Astrocyte of the cerebellum (primary cell): Measurements from ENCODE around the gene AMPD3.

Experiments
- DNase-seq: peaks from one replicate; pipeline ENCODE4 v3.0.0-alpha.2; 2011; ENCODE audit warnings: low read depth
- H3K4me3 ChIP-seq: 2 replicates; pipeline ENCODE4 v1.5.1; 2011; ENCODE audit warnings: mild to moderate bottlenecking, low read depth, low read length, moderate library complexity
- in situ Hi-C: cut with HindIII; loops from 2 replicates; pipeline ENCODE4 v1.10.0; 2017; ENCODE audit warnings: low sequenced_read_pairs
- TF ChIP-seq, protein P1 (sequence below): IDR thresholded peaks from 2 replicates; pipeline ENCODE4 v1.5.1; 2012; ENCODE audit warnings: low read length, low read depth, moderate library complexity, mild to moderate bottlenecking; ENCODE audit errors: missing control alignments

AMPD3 gene

DNA sequence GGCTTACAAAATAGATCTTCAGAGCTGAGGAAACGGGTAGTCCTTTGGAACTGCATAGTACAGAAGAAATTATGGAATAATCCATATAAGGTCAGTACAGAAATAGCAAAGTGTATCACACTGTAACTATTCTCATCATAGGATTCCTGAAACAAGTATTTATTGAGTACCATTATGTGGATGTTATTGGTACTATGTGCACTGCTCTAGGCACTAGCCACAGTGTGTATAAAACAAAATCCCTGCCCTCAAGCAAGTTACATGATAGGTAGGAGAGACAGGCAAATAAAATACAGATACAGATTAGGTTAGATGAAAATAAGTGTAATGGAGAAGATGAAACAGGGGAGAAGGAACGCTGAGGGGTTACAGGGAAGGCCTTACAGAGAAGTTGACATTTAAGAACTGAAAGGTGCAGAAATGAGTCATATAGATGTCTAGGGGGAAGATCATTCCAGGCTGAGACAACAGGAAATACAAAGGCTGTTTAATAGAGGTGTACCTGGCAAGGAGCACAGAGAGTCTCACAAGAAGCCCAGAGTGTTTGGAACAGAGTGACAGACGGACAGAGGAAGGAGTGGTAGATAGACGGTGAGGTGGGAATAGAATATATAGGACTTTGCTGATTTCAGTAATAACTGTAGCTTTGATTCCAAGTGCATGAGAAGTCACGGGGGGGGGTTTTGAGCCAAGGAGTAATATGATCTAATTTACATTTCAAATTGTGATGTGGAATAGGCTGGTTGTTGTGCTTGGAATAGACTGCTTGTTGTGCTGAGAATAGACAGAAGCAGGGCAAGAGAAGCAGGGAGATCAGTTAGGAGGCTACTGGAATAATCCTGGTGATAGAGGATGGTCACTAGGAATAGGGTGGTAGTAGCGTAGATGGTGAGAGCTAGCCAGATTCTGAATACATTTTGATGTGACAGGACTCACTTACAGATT lies 72.2 kb downstream of the AMPD3 start:
- TF ChIP-seq, protein P1, sequence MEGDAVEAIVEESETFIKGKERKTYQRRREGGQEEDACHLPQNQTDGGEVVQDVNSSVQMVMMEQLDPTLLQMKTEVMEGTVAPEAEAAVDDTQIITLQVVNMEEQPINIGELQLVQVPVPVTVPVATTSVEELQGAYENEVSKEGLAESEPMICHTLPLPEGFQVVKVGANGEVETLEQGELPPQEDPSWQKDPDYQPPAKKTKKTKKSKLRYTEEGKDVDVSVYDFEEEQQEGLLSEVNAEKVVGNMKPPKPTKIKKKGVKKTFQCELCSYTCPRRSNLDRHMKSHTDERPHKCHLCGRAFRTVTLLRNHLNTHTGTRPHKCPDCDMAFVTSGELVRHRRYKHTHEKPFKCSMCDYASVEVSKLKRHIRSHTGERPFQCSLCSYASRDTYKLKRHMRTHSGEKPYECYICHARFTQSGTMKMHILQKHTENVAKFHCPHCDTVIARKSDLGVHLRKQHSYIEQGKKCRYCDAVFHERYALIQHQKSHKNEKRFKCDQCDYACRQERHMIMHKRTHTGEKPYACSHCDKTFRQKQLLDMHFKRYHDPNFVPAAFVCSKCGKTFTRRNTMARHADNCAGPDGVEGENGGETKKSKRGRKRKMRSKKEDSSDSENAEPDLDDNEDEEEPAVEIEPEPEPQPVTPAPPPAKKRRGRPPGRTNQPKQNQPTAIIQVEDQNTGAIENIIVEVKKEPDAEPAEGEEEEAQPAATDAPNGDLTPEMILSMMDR: no peak
- DNase-seq: no peak

DNA sequence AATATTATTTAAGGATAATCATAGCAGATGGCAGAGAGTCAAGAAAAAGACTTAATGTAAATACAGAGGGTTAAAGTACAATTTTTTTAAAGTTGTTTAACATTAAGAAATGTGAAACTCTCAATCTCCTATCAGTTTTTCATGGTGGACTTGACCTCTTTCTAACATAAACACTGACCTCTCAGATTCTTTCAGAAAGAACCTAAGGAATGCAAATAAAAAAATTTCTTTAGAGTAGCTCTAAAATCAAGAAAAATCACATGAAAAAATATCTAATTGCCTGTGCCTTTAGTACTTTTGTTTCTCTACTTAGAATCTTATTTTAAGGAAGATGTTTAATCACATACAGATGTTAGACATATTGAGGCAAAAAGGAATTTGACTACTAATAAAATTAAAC lies 73.1 kb downstream of the AMPD3 start:
- H3K4me3 ChIP-seq: no peak overlapping the region
- TF ChIP-seq, protein P1: no peak
- in situ Hi-C loops: no loop called here
- DNase-seq: no peak

More for the DNA sequence above, 72.2 kb downstream of the AMPD3 start:
- H3K4me3 ChIP-seq: no peak overlapping the region
- in situ Hi-C loops: no loop called here

DNA sequence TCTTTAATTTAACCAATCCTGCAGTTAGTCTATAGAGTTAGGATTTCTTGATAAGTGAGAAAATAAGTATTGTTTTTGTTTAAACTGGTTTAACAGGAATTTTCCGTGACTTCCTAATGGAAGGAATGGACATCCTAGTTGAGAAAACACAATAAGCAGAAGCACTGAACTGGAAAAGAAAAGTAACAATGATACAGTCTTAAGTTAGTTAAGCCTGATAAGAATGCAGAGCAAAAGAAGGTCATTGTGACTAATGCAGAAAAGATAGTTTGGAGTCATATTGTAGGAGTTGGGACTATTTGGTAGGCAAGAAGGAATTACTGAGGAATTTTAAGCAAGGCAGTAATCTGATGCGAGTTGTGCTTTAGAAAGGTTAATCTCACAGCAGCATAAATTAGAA lies 74.2 kb downstream of the AMPD3 start:
- TF ChIP-seq, protein P1: no peak
- in situ Hi-C loops: no loop called here
- DNase-seq: no peak
- no peak overlapping the region for H3K4me3 ChIP-seq

DNA sequence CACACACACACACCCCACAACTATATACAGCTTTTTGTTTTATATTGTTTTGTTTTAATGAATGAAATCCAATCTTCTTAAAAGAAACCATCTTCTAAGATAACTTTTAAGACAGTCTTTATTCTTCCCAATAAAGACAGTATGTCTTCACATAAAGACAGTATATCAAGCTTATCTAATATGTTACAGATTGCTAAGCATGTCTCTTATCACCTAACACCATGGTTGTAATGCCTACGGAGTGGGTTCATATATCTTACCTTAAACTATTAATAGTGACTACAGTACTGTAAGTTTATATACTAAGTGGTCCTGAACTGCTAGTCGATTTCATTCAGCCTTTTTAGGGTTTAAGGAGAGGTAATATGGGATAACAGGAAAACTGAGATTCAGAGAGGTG lies 77.5 kb downstream of the AMPD3 start:
- in situ Hi-C loops: no loop called here
- no peak overlapping the region for H3K4me3 ChIP-seq
- DNase-seq: no peak
- TF ChIP-seq, protein P1: no peak

DNA sequence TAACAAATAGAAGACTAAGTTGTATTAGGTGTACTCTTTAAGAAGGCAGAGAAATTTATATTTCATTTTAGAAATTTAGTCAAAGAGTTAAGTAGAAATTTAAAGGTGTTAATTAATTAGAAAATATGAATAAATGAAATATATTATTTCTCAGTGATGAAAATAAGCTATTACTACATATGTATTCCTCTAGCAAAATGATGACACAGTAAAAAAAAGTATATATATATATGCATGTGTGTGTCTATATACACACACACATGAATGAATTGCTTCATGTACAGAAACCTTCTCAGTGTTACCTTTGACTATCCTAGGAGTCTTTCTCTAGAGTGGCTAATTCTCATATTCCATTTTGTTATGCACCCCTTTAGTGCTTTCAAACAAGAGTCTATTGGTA lies 78.3 kb downstream of the AMPD3 start:
- TF ChIP-seq, protein P1: no peak
- H3K4me3 ChIP-seq: no peak overlapping the region
- no peak for DNase-seq
- in situ Hi-C loops: no loop called here

DNA sequence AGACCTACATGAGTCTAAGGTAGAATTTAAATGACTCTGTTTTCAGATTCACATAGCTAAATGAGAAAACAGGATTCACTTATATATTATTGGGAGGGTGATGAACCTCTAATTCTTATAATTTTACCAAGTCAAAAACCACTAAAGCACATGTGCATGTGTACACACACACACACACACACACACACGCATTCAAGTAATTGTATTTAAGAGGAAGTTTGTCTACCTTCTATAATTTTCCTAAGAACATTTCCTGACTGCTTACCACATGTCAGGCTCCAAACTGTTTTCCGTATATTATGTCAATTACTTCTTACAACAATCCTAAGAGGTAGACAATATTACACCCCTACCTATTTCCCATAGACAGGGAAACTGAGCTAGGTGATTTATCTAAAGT lies 79.3 kb downstream of the AMPD3 start:
- in situ Hi-C loops: no loop called here

More for the DNA sequence above, 79.3 kb downstream of the AMPD3 start:
- no peak overlapping the region for H3K4me3 ChIP-seq
- TF ChIP-seq, protein P1: no peak
- DNase-seq: no peak
